H1 (cell line): ENCODE results near the gene AFF2. TPM values are rescaled to one million over a fixed set of nuclear protein-coding genes. Genes with fewer than 3 reads are reported as not detected.

Experiments used
- CTCF ChIA-PET: fragments of 300-600 bp; sonication (Branson Sonifier 250); formaldehyde crosslinking; loops from one replicate; lab custom pipeline; 2021; ENCODE audit not compliant: partially characterized antibody; lab: Charles Lee
- POLR2A ChIA-PET: fragments of 300-600 bp; sonication (Branson Sonifier 250); formaldehyde crosslinking; loops from one replicate; lab custom pipeline; 2021; ENCODE audit warnings: inconsistent platforms; ENCODE audit not compliant: partially characterized antibody; lab: Charles Lee
- DNase-seq, 2 experiments: peaks; one replicate each; pipeline versions ENCODE4 v3.0.0 to v3.0.0-alpha.2; 2010 to 2022; ENCODE audit warnings: low spot score in 2 of 2, low read depth in 1 of 2, mixed read lengths in 1 of 2
- FAIRE-seq: peaks from 2 replicates; lab custom pipeline; 2011; peaks lifted over from hg19 to GRCh38; lab: Jason Lieb, UNC
- H2AFZ ChIP-seq: 2 replicates; pipeline ENCODE4 v1.8.1; 2012; ENCODE audit warnings: low read length, inconsistent platforms
- H2AK5ac ChIP-seq: 2 replicates; pipeline ENCODE4 v1.6.1; 2013; ENCODE audit warnings: low read depth, low read length
- H2BK120ac ChIP-seq: replicated peaks from 2 replicates; pipeline ENCODE3; 2013; ENCODE audit warnings: low read depth, low read length, inconsistent platforms
- H2BK12ac ChIP-seq: 2 replicates; pipeline ENCODE4 v1.6.1; 2013; ENCODE audit warnings: low read depth, low read length
- H2BK15ac ChIP-seq: 2 replicates; pipeline ENCODE4 v1.6.1; 2013; ENCODE audit warnings: low read length
- H2BK20ac ChIP-seq: 2 replicates; pipeline ENCODE4 v1.6.1; 2013; ENCODE audit warnings: low read length
- H2BK5ac ChIP-seq: 2 replicates; pipeline ENCODE4 v1.6.1; 2013; ENCODE audit warnings: low read depth, low read length
- H3K14ac ChIP-seq: 2 replicates; pipeline ENCODE4 v1.6.1; 2013; ENCODE audit warnings: inconsistent platforms; ENCODE audit not compliant: insufficient read length
- H3K18ac ChIP-seq: 2 replicates; pipeline ENCODE4 v1.6.1; 2013; ENCODE audit warnings: low read length; ENCODE audit errors: extremely low read depth
- H3K23ac ChIP-seq: 2 replicates; pipeline ENCODE4 v1.6.1; 2013; ENCODE audit warnings: inconsistent platforms; ENCODE audit not compliant: insufficient read length
- H3K23me2 ChIP-seq: 2 replicates; pipeline ENCODE4 v1.6.1; 2013; ENCODE audit warnings: low read depth, low read length
- H3K27ac ChIP-seq: 2 replicates; pipeline ENCODE4 v1.6.1; 2011; ENCODE audit warnings: low read depth, low read length, inconsistent platforms
- H3K27me3 ChIP-seq, 4 experiments: replicated peaks in 1 of 4; 1 replicate in 1 of 4; 2 replicates in 3 of 4; pipeline versions ENCODE4 v1.6.1 to v1.8.1; 2011 to 2013; ENCODE audit warnings: low read length in 3 of 4, mild to moderate bottlenecking in 3 of 4, inconsistent platforms in 2 of 4, mixed read lengths in 2 of 4, moderate library complexity in 1 of 4; ENCODE audit not compliant: control insufficient read depth in 3 of 4, insufficient read depth in 3 of 4; ENCODE audit errors: extremely low read depth in 1 of 4
- H3K36me3 ChIP-seq, 4 experiments: 2 replicates each; pipeline versions ENCODE4 v1.6.1 to v1.8.1; 2011 to 2013; ENCODE audit warnings: mild to moderate bottlenecking in 4 of 4, low read length in 3 of 4, moderate library complexity in 2 of 4, control low read depth in 1 of 4, inconsistent platforms in 1 of 4; ENCODE audit not compliant: insufficient read depth in 4 of 4, control insufficient read depth in 2 of 4
- H3K4ac ChIP-seq: replicated peaks from 2 replicates; pipeline ENCODE3; 2013; ENCODE audit warnings: low read length, low read depth, mixed read lengths, inconsistent platforms; ENCODE audit not compliant: insufficient read length
- H3K4me1 ChIP-seq, 4 experiments: replicated peaks in 1 of 4; 1 replicate in 1 of 4; 2 replicates in 3 of 4; pipeline versions ENCODE4 v1.6.1 to v1.8.1; 2011 to 2013; ENCODE audit warnings: low read length in 3 of 4, inconsistent platforms in 2 of 4, mixed read lengths in 1 of 4; ENCODE audit not compliant: insufficient read depth in 4 of 4, control insufficient read depth in 3 of 4
- H3K4me2 ChIP-seq, 2 experiments: 2 replicates each; pipeline versions ENCODE4 v1.6.1 to v1.8.1; 2011 to 2013; ENCODE audit warnings: low read depth in 2 of 2, low read length in 2 of 2, control low read depth in 1 of 2, inconsistent platforms in 1 of 2, mild to moderate bottlenecking in 1 of 2; ENCODE audit not compliant: insufficient read depth in 1 of 2
- H3K4me3 ChIP-seq, 4 experiments: fragments of 200-600, 300-600 bp in 1 of 4; sonication (generic), shearing (Covaris generic), sonication (Bioruptor Twin) in 1 of 4; 2 replicates each; pipeline versions ENCODE4 v1.5.1 to v1.8.1; 2011 to 2016; ENCODE audit warnings: low read length in 4 of 4, low read depth in 3 of 4, control low read depth in 2 of 4, inconsistent platforms in 2 of 4, mild to moderate bottlenecking in 2 of 4, mixed read lengths in 1 of 4, moderate library complexity in 1 of 4; ENCODE audit not compliant: insufficient read depth in 2 of 4; ENCODE audit errors: extremely low read depth in 1 of 4
- H3K56ac ChIP-seq: replicated peaks from 2 replicates; pipeline ENCODE3; 2013; ENCODE audit warnings: low read depth, mild to moderate bottlenecking, mixed read lengths, low read length, inconsistent platforms; ENCODE audit not compliant: insufficient read length
- H3K79me1 ChIP-seq: 2 replicates; pipeline ENCODE4 v1.6.1; 2013; ENCODE audit warnings: low read depth, low read length, control low read depth
- H3K79me2 ChIP-seq, 2 experiments: 2 replicates each; pipeline versions ENCODE4 v1.6.1 to v1.8.1; 2012 to 2013; ENCODE audit warnings: low read length in 2 of 2, mild to moderate bottlenecking in 2 of 2, inconsistent platforms in 1 of 2; ENCODE audit not compliant: insufficient read depth in 2 of 2, control insufficient read depth in 1 of 2
- H3K9ac ChIP-seq, 4 experiments: replicated peaks in 1 of 4; 1 replicate in 1 of 4; 2 replicates in 3 of 4; pipeline versions ENCODE4 v1.6.1 to v1.8.1; 2011 to 2013; ENCODE audit warnings: low read depth in 3 of 4, low read length in 3 of 4, control low read depth in 2 of 4, mild to moderate bottlenecking in 2 of 4, moderate library complexity in 2 of 4, inconsistent platforms in 1 of 4; ENCODE audit errors: extremely low read depth in 1 of 4
- H3K9me3 ChIP-seq, 2 experiments: 2 replicates each; pipeline versions ENCODE4 v1.6.1 to v1.8.1; 2012 to 2013; ENCODE audit warnings: mild to moderate bottlenecking in 2 of 2, moderate library complexity in 2 of 2, control low read depth in 1 of 2, inconsistent platforms in 1 of 2, low read depth in 1 of 2, low read length in 1 of 2, mixed read lengths in 1 of 2; ENCODE audit not compliant: insufficient read depth in 2 of 2
- H4K20me1 ChIP-seq, 2 experiments: replicated peaks in 1 of 2; 2 replicates each; pipeline versions ENCODE3 to v1.8.1; 2011 to 2013; ENCODE audit warnings: inconsistent platforms in 2 of 2, low read length in 2 of 2, mild to moderate bottlenecking in 1 of 2; ENCODE audit not compliant: insufficient read depth in 2 of 2, control insufficient read depth in 1 of 2
- H4K5ac ChIP-seq: 2 replicates; pipeline ENCODE4 v1.6.1; 2013; ENCODE audit warnings: low read length, low read depth, mixed read lengths, inconsistent platforms; ENCODE audit not compliant: insufficient read length
- H4K8ac ChIP-seq: 2 replicates; pipeline ENCODE4 v1.8.0; 2013; ENCODE audit warnings: mild to moderate bottlenecking, moderate library complexity, low read length, inconsistent platforms; ENCODE audit not compliant: insufficient read depth; ENCODE audit errors: extremely low read depth
- H4K91ac ChIP-seq: replicated peaks from 2 replicates; pipeline ENCODE3; 2013; ENCODE audit warnings: low read length, mixed read lengths, inconsistent platforms; ENCODE audit not compliant: insufficient read length
- ATF2 ChIP-seq: IDR thresholded peaks from 2 replicates; pipeline ENCODE4 v1.6.1; 2012; ENCODE audit warnings: low read length, inconsistent platforms
- CHD2 ChIP-seq: IDR thresholded peaks from 2 replicates; pipeline ENCODE4 v1.6.1; 2012; ENCODE audit warnings: low read length, improper control_type of control experiment
- CREB1 ChIP-seq: IDR thresholded peaks from 2 replicates; pipeline ENCODE4 v1.6.1; 2012; ENCODE audit warnings: inconsistent platforms
- EZH2 ChIP-seq: fragments of 200-600 bp; sonication (generic); IDR thresholded peaks from 2 replicates; pipeline ENCODE4 v1.7.1; 2012; ENCODE audit warnings: low read depth, mild to moderate bottlenecking, moderate library complexity, low read length, inconsistent platforms; ENCODE audit not compliant: severe bottlenecking
- GABPA ChIP-seq: IDR thresholded peaks from 2 replicates; pipeline ENCODE4 v1.6.1; 2011; ENCODE audit warnings: mild to moderate bottlenecking, low read length, moderate library complexity, borderline replicate concordance; ENCODE audit not compliant: insufficient read depth
- GTF2F1 ChIP-seq: IDR thresholded peaks from 2 replicates; pipeline ENCODE4 v1.6.1; 2012; ENCODE audit warnings: low read depth, low read length, improper control_type of control experiment, borderline replicate concordance
- JUND ChIP-seq: IDR thresholded peaks from 2 replicates; pipeline ENCODE4 v1.6.1; 2011; ENCODE audit warnings: mild to moderate bottlenecking, improper control_type of control experiment, low read length
- MAFK ChIP-seq: IDR thresholded peaks from 2 replicates; pipeline ENCODE4 v1.6.1; 2012; ENCODE audit warnings: low read depth, mild to moderate bottlenecking, improper control_type of control experiment, low read length
- POLR2AphosphoS5 ChIP-seq: IDR thresholded peaks from 2 replicates; pipeline ENCODE4 v1.6.1; 2011; ENCODE audit warnings: low read depth, low read length
- RNF2 ChIP-seq: fragments of 200-900, 300-1000 bp; sonication (generic); IDR thresholded peaks from 2 replicates; pipeline ENCODE4 v1.7.1; 2016; ENCODE audit warnings: borderline replicate concordance, low read depth, mild to moderate bottlenecking, antibody characterized with exemption, low read length; ENCODE audit not compliant: poor library complexity, severe bottlenecking; ENCODE audit errors: missing control alignments
- SIN3A ChIP-seq, 2 experiments: IDR thresholded peaks in 1 of 2; conservative IDR thresholded peaks in 1 of 2; 2 replicates each; pipeline ENCODE4 v1.6.1; 2011 to 2012; ENCODE audit warnings: low read length in 2 of 2, improper control_type of control experiment in 1 of 2, low read depth in 1 of 2, mild to moderate bottlenecking in 1 of 2
- SP1 ChIP-seq: IDR thresholded peaks from 2 replicates; pipeline ENCODE4 v1.6.1; 2011; ENCODE audit warnings: low read depth, low read length
- ZNF274 ChIP-seq: IDR thresholded peaks from 2 replicates; pipeline ENCODE4 v1.7.0; 2012; ENCODE audit warnings: low read length, borderline replicate concordance; ENCODE audit errors: extremely low read depth
- WGBS, 2 experiments: shearing (Covaris generic) in 1 of 2; methylation state at CpG; one replicate each; pipeline versions ENCODE4 v1.1.6 to v1.1.7; 2013 to 2015; ENCODE audit warnings: low lambda C conversion rate in 2 of 2, mixed read lengths in 2 of 2, inconsistent platforms in 1 of 2, low coverage in 1 of 2, missing lambda C conversion rate in 1 of 2; ENCODE audit not compliant: insufficient replicate concordance in 2 of 2, insufficient coverage in 1 of 2, insufficient read length in 1 of 2; ENCODE audit errors: extremely low coverage in 1 of 2, missing lambda C conversion rate in 1 of 2; 5-methylcytosine and 5-hydroxymethylcytosine counted together
- polyA plus RNA-seq, 7 experiments: library from polyadenylated mRNA; depleted of rRNA in 3 of 7; stranded (reverse) in 5 of 7; unstranded in 2 of 7; fragments of >200 nt in 5 of 7; fragments of 200-250 nt in 2 of 7; gene quantifications; 1 replicate in 5 of 7; 2 replicates in 1 of 7; 4 replicates in 1 of 7; pipeline versions ENCODE4 v1.2.1 to v1.2.3, GENCODE V29; 2011 to 2013; ENCODE audit warnings: missing spikeins in 2 of 7, mixed read lengths in 2 of 7
- total RNA-seq: library from RNA; stranded (reverse); fragmentation: NEBNext Ultra II Directional; extraction: Animal tissue kit (Norgen Biotek cat#: 25700); gene quantifications from 2 replicates; pipeline ENCODE4 v1.2.1, GENCODE V29; 2021

Gene AFF2
- total and polyA plus RNA-seq, 2 of the 8 experiments (the other 6 are each of a cell fraction or from before 2014, with no cell fraction given), result 2.0 to 7.3 TPM

GRCh38 chrX:148538582-148538981 lies 38.2 kb downstream of the AFF2 start:
- POLR2A ChIA-PET, result no interaction called here
- no peaks in the 10 kb centered on the region; a peak in 1 of 7 replicates for H3K27me3 ChIP-seq
- H3K14ac ChIP-seq, result no peak overlapping the region
- no peak overlapping the region for H2BK120ac ChIP-seq
- H3K4ac ChIP-seq, result no peak overlapping the region
- H3K4me3 ChIP-seq, result no peak overlapping the region
- no peak overlapping the region for H2BK12ac ChIP-seq
- no peak overlapping the region for H3K56ac ChIP-seq
- no peak overlapping the region for H3K23ac ChIP-seq
- 87% methylated on average over 2 of the region's 2 CpGs; no CpG with 5 or more reads in 1 of the 2 experiments for WGBS, 2 experiments
- H4K91ac ChIP-seq, result no peak overlapping the region
- peaks cover 0 to 7% (median 2%) of the 10 kb centered on the region in 4 experiments; a peak in 3 of 7 replicates for H3K4me1 ChIP-seq
- H3K4me2 ChIP-seq, result no peak overlapping the region
- H2BK20ac ChIP-seq, result no peak overlapping the region
- no peak overlapping the region for H3K27ac ChIP-seq
- H2AFZ ChIP-seq, result no peak overlapping the region
- H3K18ac ChIP-seq, result no peak overlapping the region
- DNase-seq (no peak), FAIRE-seq (no peak)
- H2BK15ac ChIP-seq, result no peak overlapping the region
- H4K20me1 ChIP-seq, result no peaks in the 10 kb centered on the region
- no peak overlapping the region for H2AK5ac ChIP-seq
- H3K79me2 ChIP-seq, result no peaks in the 10 kb centered on the region
- no peaks in the 10 kb centered on the region for H3K23me2 ChIP-seq
- H3K79me1 ChIP-seq, result no peaks in the 10 kb centered on the region
- H3K9me3 ChIP-seq, result no peaks in the 10 kb centered on the region
- CTCF ChIA-PET, result interaction anchor here (3.0 to 4.0 kb wide), 2 partner anchors 8 to 13 kb away, joined by 12 to 31 read pairs; no protein-coding TSS in a partner anchor
- H2BK5ac ChIP-seq, result no peak overlapping the region
- no peak overlapping the region for H4K5ac ChIP-seq
- H4K8ac ChIP-seq, result no peak overlapping the region
- H3K36me3 ChIP-seq, result no peaks in the 10 kb centered on the region
- no peak overlapping the region for H3K9ac ChIP-seq
- TF ChIP-seq POLR2AphosphoS5, result no peak
- TF ChIP-seq JUND, result no peak
- TF ChIP-seq MAFK, result no peak
- TF ChIP-seq CREB1, result no peak
- no peak for TF ChIP-seq SP1
- TF ChIP-seq ZNF274, result no peak
- no peak for TF ChIP-seq GTF2F1
- TF ChIP-seq RNF2, result no peak
- TF ChIP-seq EZH2, result no peak
- no peak for TF ChIP-seq GABPA
- no peak for TF ChIP-seq CHD2
- no peak for TF ChIP-seq SIN3A (conservative IDR thresholded peaks at IDR 0.05 in 1 of 2, IDR thresholded peaks at IDR 0.05 in 1 of 2; ENCODE audit: low read depth in 1 of 2, low read length in 2 of 2)
- TF ChIP-seq ATF2, result no peak
